HG03139 (cell line): Measurements from ENCODE around the gene ECHDC3.
"Not testable (repeated sequence)": the region's sequence is repeated elsewhere in the genome, so short reads cannot be mapped to it uniquely, and the experiment has no call there.

Experiments
- ATAC-seq: cut with Tn5 transposase; IDR thresholded peaks from one replicate; pipeline ENCODE4 v1.9.1; 2021; ENCODE audit not compliant: unreplicated experiment

Gene ECHDC3

GRCh38 chr10:11715815-11716494 is 26.2 kb upstream of the ECHDC3 start:
- ATAC-seq, result no peak

- no peak for ATAC-seq
These were observed 25.5 kb upstream of the ECHDC3 start for GRCh38 chr10:11716686-11717085.

GRCh38 chr10:11719496-11720259 is 22.5 kb upstream of the ECHDC3 start:
- ATAC-seq, result no peak

- no peak for ATAC-seq
These were observed 21.9 kb upstream of the ECHDC3 start for GRCh38 chr10:11720260-11720741.

GRCh38 chr10:11721806-11722205 is 20.4 kb upstream of the ECHDC3 start:
- ATAC-seq, result no peak

GRCh38 chr10:11723359-11723758 is 18.8 kb upstream of the ECHDC3 start:
- ATAC-seq, result no peak

GRCh38 chr10:11724938-11725776 is 17.0 kb upstream of the ECHDC3 start:
- ATAC-seq, result peak; percentile 76

GRCh38 chr10:11725912-11726311 is 16.3 kb upstream of the ECHDC3 start:
- ATAC-seq, result no peak

GRCh38 chr10:11727563-11727962 is 14.6 kb upstream of the ECHDC3 start:
- no peak for ATAC-seq

GRCh38 chr10:11728353-11728752 is 13.8 kb upstream of the ECHDC3 start:
- ATAC-seq, result no peak

GRCh38 chr10:11729790-11730315 is 12.3 kb upstream of the ECHDC3 start:
- no peak for ATAC-seq

- no peak for ATAC-seq
These were observed 11.4 kb upstream of the ECHDC3 start for GRCh38 chr10:11730779-11731178.

GRCh38 chr10:11736767-11737166 is 5.4 kb upstream of the ECHDC3 start:
- not testable (repeated sequence) for ATAC-seq

- ATAC-seq, result not testable (repeated sequence)
These were observed 4.7 kb upstream of the ECHDC3 start for GRCh38 chr10:11737258-11738032.

GRCh38 chr10:11740907-11741306 is 1.3 kb upstream of the ECHDC3 start:
- ATAC-seq, result no peak

- ATAC-seq, result no peak
These were observed 574 bp upstream of the ECHDC3 start for GRCh38 chr10:11741608-11742007.

GRCh38 chr10:11742779-11743298 is 657 bp downstream of the ECHDC3 start:
- no peak for ATAC-seq

GRCh38 chr10:11743461-11744338 is 1.5 kb downstream of the ECHDC3 start:
- ATAC-seq, result no peak

GRCh38 chr10:11745045-11745444 is 2.9 kb downstream of the ECHDC3 start:
- no peak for ATAC-seq
